HL-60 (cell line): ENCODE results near the gene EDEM1.

Source experiments
- CTCF ChIP-seq: IDR thresholded peaks from one replicate; pipeline ENCODE4 v1.5.1; 2011; ENCODE audit warnings: low read length, control low read depth, inconsistent platforms; ENCODE audit not compliant: insufficient read depth
- POLR2AphosphoS5 ChIP-seq: IDR thresholded peaks from 2 replicates; pipeline ENCODE4 v1.6.1; 2012; ENCODE audit warnings: low read depth
- REST ChIP-seq: IDR thresholded peaks from 2 replicates; pipeline ENCODE4 v1.6.1; 2012; ENCODE audit warnings: low read depth; ENCODE audit not compliant: insufficient replicate concordance

- TF ChIP-seq CTCF (no peak), REST (no peak), POLR2AphosphoS5 (no peak)
These were observed 31.3 kb downstream of the EDEM1 start for GRCh38 chr3:5218815-5219214.
